HepG2 (cell line): ENCODE measurements around the gene PRR19. TPM values are rescaled to one million over a fixed set of nuclear protein-coding genes. Genes with fewer than 3 reads are reported as not detected.

Experiments
- FOXA3 ChIP-seq: IDR thresholded peaks from 2 replicates; pipeline ENCODE4 v1.6.1; 2016; ENCODE audit warnings: missing genetic modification reagents, missing compliant biosample characterization
- HES4 ChIP-seq: sonication (generic); formaldehyde crosslinking; IDR thresholded peaks from 2 replicates; pipeline ENCODE4 v1.9.0; 2021; ENCODE audit warnings: mild to moderate bottlenecking, missing genetic modification reagents, borderline replicate concordance
- MED13 ChIP-seq: sonication (generic); formaldehyde crosslinking; IDR thresholded peaks from 2 replicates; pipeline ENCODE4 v1.5.0; 2020; ENCODE audit warnings: missing genetic modification reagents
- MIXL1 ChIP-seq: IDR thresholded peaks from 2 replicates; pipeline ENCODE4 v1.6.1; 2016
- MLLT10 ChIP-seq: sonication (generic); formaldehyde crosslinking; IDR thresholded peaks from 2 replicates; pipeline ENCODE4 v1.4.0; 2020; ENCODE audit warnings: missing genetic modification reagents
- PITX1 ChIP-seq: sonication (generic); formaldehyde crosslinking; IDR thresholded peaks from 2 replicates; pipeline ENCODE4 v1.5.1; 2020; ENCODE audit warnings: mild to moderate bottlenecking, missing genetic modification reagents
- PRPF4 ChIP-seq: fragments of 200-400 bp; formaldehyde crosslinking; IDR thresholded peaks from 2 replicates; pipeline ENCODE4 v1.6.1; 2016; ENCODE audit warnings: low read length, low read depth; ENCODE audit not compliant: poor library complexity, severe bottlenecking
- RAD51 ChIP-seq: fragments of 450-650 bp; IDR thresholded peaks from 2 replicates; pipeline ENCODE4 v1.6.1; 2016; ENCODE audit warnings: borderline replicate concordance
- SMYD3 ChIP-seq: sonication (generic); formaldehyde crosslinking; IDR thresholded peaks from 2 replicates; pipeline ENCODE4 v1.8.1; 2023; ENCODE audit warnings: mild to moderate bottlenecking, missing genetic modification reagents
- SP4 ChIP-seq: sonication (generic); formaldehyde crosslinking; IDR thresholded peaks from 2 replicates; pipeline ENCODE4 v1.8.1; 2023; ENCODE audit warnings: mild to moderate bottlenecking, missing genetic modification reagents
- STAT6 ChIP-seq: sonication (generic); formaldehyde crosslinking; IDR thresholded peaks from 2 replicates; pipeline ENCODE4 v1.4.0; 2020; ENCODE audit warnings: missing genetic modification reagents, mild to moderate bottlenecking, borderline replicate concordance
- TERF1 ChIP-seq: sonication (generic); formaldehyde crosslinking; IDR thresholded peaks from 2 replicates; pipeline ENCODE4 v1.8.0; 2022; ENCODE audit warnings: mild to moderate bottlenecking, missing genetic modification reagents, moderate library complexity
- THRA ChIP-seq: sonication (generic); formaldehyde crosslinking; IDR thresholded peaks from 2 replicates; pipeline ENCODE4 v1.4.0; 2020; ENCODE audit warnings: missing genetic modification reagents, borderline replicate concordance
- TIGD3 ChIP-seq: sonication (generic); formaldehyde crosslinking; IDR thresholded peaks from 2 replicates; pipeline ENCODE4 v1.5.1; 2020; ENCODE audit warnings: mild to moderate bottlenecking, missing genetic modification reagents, borderline replicate concordance
- ZBTB2 ChIP-seq: sonication (generic); formaldehyde crosslinking; IDR thresholded peaks from 2 replicates; pipeline ENCODE4 v1.8.0; 2022; ENCODE audit warnings: low read depth, missing genetic modification reagents
- ZFP1 ChIP-seq: IDR thresholded peaks from 2 replicates; pipeline ENCODE4 v1.6.1; 2016
- ZNF3 ChIP-seq: IDR thresholded peaks from 2 replicates; pipeline ENCODE4 v1.7.0; 2017; ENCODE audit warnings: inconsistent platforms
- ZNF546 ChIP-seq: sonication (generic); formaldehyde crosslinking; conservative IDR thresholded peaks from 2 replicates; pipeline ENCODE4 v1.8.1; 2023; ENCODE audit warnings: mild to moderate bottlenecking, missing genetic modification reagents
- ZNF562 ChIP-seq: sonication (generic); formaldehyde crosslinking; IDR thresholded peaks from 2 replicates; pipeline ENCODE4 v1.8.0; 2022; ENCODE audit warnings: missing genetic modification reagents, borderline replicate concordance
- ZNF660 ChIP-seq: sonication (generic); formaldehyde crosslinking; IDR thresholded peaks from 2 replicates; pipeline ENCODE4 v1.5.1; 2020; ENCODE audit warnings: mild to moderate bottlenecking, low read depth, missing genetic modification reagents, borderline replicate concordance
- polyA plus RNA-seq, 8 experiments: library from polyadenylated mRNA; depleted of rRNA in 3 of 8; stranded (reverse) in 7 of 8; unstranded in 1 of 8; fragments of >200 nt; fragmentation: Illumina TruSeq in 4 of 8; extraction: Trizol in 4 of 8; gene quantifications; 2 replicates each; pipeline versions ENCODE4 v1.2.1 to v1.2.3, GENCODE V29; 2011 to 2016; ENCODE audit warnings: low read depth in 4 of 8, missing spikeins in 1 of 8, mixed read lengths in 1 of 8; ENCODE audit not compliant: insufficient read depth in 1 of 8
- total RNA-seq, 5 experiments: library from RNA; depleted of rRNA; stranded (reverse); fragments of >200 nt; fragmentation: Illumina TruSeq; extraction: Trizol; gene quantifications; 2 replicates each; pipeline ENCODE4 v1.2.3, GENCODE V29; 2016; ENCODE audit warnings: low read depth in 1 of 5

The PRR19 gene
- total and polyA plus RNA-seq, 2 of the 13 experiments (the other 11 are each of a cell fraction or from before 2014, with no cell fraction given) = 0.21 to 0.33 TPM

GRCh38 chr19:42267644-42268141, 34.2 kb upstream of the PRR19 start (continued):
- no peak for TF ChIP-seq ZBTB2 (CRISPR knock-in tag)
- TF ChIP-seq MLLT10 (CRISPR knock-in tag) = no peak
- TF ChIP-seq FOXA3 (CRISPR knock-in tag) = no peak
- 0 out of 2 replicates have a peak, but pooled peaks have one; percentile 46 for TF ChIP-seq TIGD3
- no peak for TF ChIP-seq THRA (CRISPR knock-in tag)
- no peak for TF ChIP-seq PRPF4
- TF ChIP-seq ZFP1 (CRISPR knock-in tag) = no peak
- no peak for TF ChIP-seq ZNF3 (CRISPR knock-in tag)
- peak; percentile 22; the same call in 1 of the 2 replicates for TF ChIP-seq SP4
- TF ChIP-seq HES4 (CRISPR knock-in tag) = no peak
- TF ChIP-seq MIXL1 = no peak
- no peak for TF ChIP-seq ZNF660 (CRISPR knock-in tag)
- TF ChIP-seq ZNF562 (CRISPR knock-in tag) = no peak
- TF ChIP-seq PITX1 (CRISPR knock-in tag) = peak; percentile 61; the same call in 1 of the 2 replicates
- TF ChIP-seq STAT6 (CRISPR knock-in tag) = no peak
- no peak for TF ChIP-seq MED13 (CRISPR knock-in tag)
- TF ChIP-seq RAD51 = no peak
- no peak for TF ChIP-seq SMYD3 (CRISPR knock-in tag)
- TF ChIP-seq TERF1 (CRISPR knock-in tag) = no peak
- no peak; the same call in 1 of the 2 replicates for TF ChIP-seq ZNF546
